Measurements from ENCODE around the gene ASIC1.

ASIC1 gene

GRCh38 chr12:50110127-50110761 lies 52.8 kb downstream of the ASIC1 start:
- no peak for DNase-seq

- no peak for DNase-seq
Observed at GRCh38 chr12:50110762-50111351, 53.5 kb downstream of the ASIC1 start.

GRCh38 chr12:50111395-50111692 lies 53.9 kb downstream of the ASIC1 start:
- no peak for DNase-seq

- DNase-seq, result peak; percentile 100
Observed at GRCh38 chr12:50111693-50112455, 54.5 kb downstream of the ASIC1 start, which contains the start of gene COX14. Gene COX14, plus strand, starts transcription at chr12:50112236. Its CDS starts 7,808 bp downstream, at chr12:50120044.

GRCh38 chr12:50112456-50113218 lies 55.2 kb downstream of the ASIC1 start:
- no peak for DNase-seq

- no peak for DNase-seq
Observed at GRCh38 chr12:50117057-50117622, 59.7 kb downstream of the ASIC1 start.

GRCh38 chr12:50119387-50119786 lies 62.0 kb downstream of the ASIC1 start:
- DNase-seq, result no peak

GRCh38 chr12:50120521-50120920 lies 63.1 kb downstream of the ASIC1 start:
- no peak for DNase-seq

GRCh38 chr12:50120953-50121352 lies 63.6 kb downstream of the ASIC1 start:
- no peak for DNase-seq

GRCh38 chr12:50121641-50122040 lies 64.2 kb downstream of the ASIC1 start:
- no peak for DNase-seq

- DNase-seq, result no peak
Observed at GRCh38 chr12:50123203-50123602, 65.8 kb downstream of the ASIC1 start.

- DNase-seq, result no peak
Observed at GRCh38 chr12:50127546-50127945, 70.2 kb downstream of the ASIC1 start.

- DNase-seq, result no peak
Observed at GRCh38 chr12:50129290-50129689, 71.9 kb downstream of the ASIC1 start.

- DNase-seq, result no peak
Observed at GRCh38 chr12:50132505-50133135, 75.2 kb downstream of the ASIC1 start.

Data from SIG-M5 (cell line).